Middle frontal gyrus (tissue), 1 donor: Measurements from ENCODE around the gene ARRDC5.
"Not testable (repeated sequence)": the region's sequence is repeated elsewhere in the genome, so short reads cannot be mapped to it uniquely, and the experiment has no call there.

Source experiments
- DNase-seq: peaks from one replicate; pipeline ENCODE4 v3.0.0-alpha.2; 2015; ENCODE audit warnings: low spot score; ENCODE audit errors: extremely low spot score

The ARRDC5 gene

GRCh38 chr19:4910594-4911281, 8.0 kb upstream of the ARRDC5 start:
- no peak for DNase-seq

- DNase-seq: peak; percentile 81
Observed at GRCh38 chr19:4909897-4910593, 7.3 kb upstream of the ARRDC5 start.

- DNase-seq: no peak
Observed at GRCh38 chr19:4909156-4909896, 6.6 kb upstream of the ARRDC5 start, which contains the start of gene UHRF1. Gene UHRF1, plus strand, starts transcription at chr19:4909501. Its CDS starts 1,385 bp downstream, at chr19:4910886.

GRCh38 chr19:4908781-4909155, 6.1 kb upstream of the ARRDC5 start:
- no peak for DNase-seq

GRCh38 chr19:4908360-4908759, 5.7 kb upstream of the ARRDC5 start:
- no peak for DNase-seq

- no peak for DNase-seq
Observed at GRCh38 chr19:4906963-4907362, 4.3 kb upstream of the ARRDC5 start.

GRCh38 chr19:4904481-4904880, 1.8 kb upstream of the ARRDC5 start:
- DNase-seq: no peak

GRCh38 chr19:4900879-4901278, 1.8 kb downstream of the ARRDC5 start:
- DNase-seq: not testable (repeated sequence)

GRCh38 chr19:4897146-4897545, 5.5 kb downstream of the ARRDC5 start:
- DNase-seq: no peak

GRCh38 chr19:4896372-4896771, 6.3 kb downstream of the ARRDC5 start:
- DNase-seq: no peak

- not testable (repeated sequence) for DNase-seq
Observed at GRCh38 chr19:4892962-4893361, 9.7 kb downstream of the ARRDC5 start.

- no peak for DNase-seq
Observed at GRCh38 chr19:4891066-4891465, 11.6 kb downstream of the ARRDC5 start.

- no peak for DNase-seq
Observed at GRCh38 chr19:4889034-4889815, 13.5 kb downstream of the ARRDC5 start.

- not testable (repeated sequence) for DNase-seq
Observed at GRCh38 chr19:4887803-4888202, 14.9 kb downstream of the ARRDC5 start.

- DNase-seq: not testable (repeated sequence)
Observed at GRCh38 chr19:4884993-4885392, 17.7 kb downstream of the ARRDC5 start.

- DNase-seq: not testable (repeated sequence)
Observed at GRCh38 chr19:4882874-4883273, 19.8 kb downstream of the ARRDC5 start.

GRCh38 chr19:4879041-4879440, 23.7 kb downstream of the ARRDC5 start:
- no peak for DNase-seq

GRCh38 chr19:4878491-4878968, 24.2 kb downstream of the ARRDC5 start:
- DNase-seq: no peak

- peak; percentile 61 for DNase-seq
Observed at GRCh38 chr19:4877753-4878490, 24.8 kb downstream of the ARRDC5 start.

GRCh38 chr19:4873930-4874329, 28.8 kb downstream of the ARRDC5 start:
- no peak for DNase-seq

GRCh38 chr19:4871711-4872110, 31.0 kb downstream of the ARRDC5 start:
- no peak for DNase-seq
